HL-60/S4 treated with phorbol 12-myristate 13-acetate at 8.2 ng/mL for 4 days and 3 days (cell line): Measurements from ENCODE around the gene SP100.
"Not testable (repeated sequence)": the region's sequence is repeated elsewhere in the genome, so short reads cannot be mapped to it uniquely, and the experiment has no call there.

Experiments used
- in situ Hi-C: fragments of 300-500 bp; cut with MboI; formaldehyde crosslinking; loops from 2 replicates; pipeline ENCODE4 v1.15.0; 2022; ENCODE audit warnings: low sequenced_read_pairs

Gene SP100

GRCh38 chr2:230418341-230419016 is 2.5 kb downstream of the SP100 start:
- in situ Hi-C loops: no loop called here

- in situ Hi-C loops: no loop called here
Observed at GRCh38 chr2:230419181-230419580, 3.2 kb downstream of the SP100 start.

GRCh38 chr2:230422149-230422548 is 6.1 kb downstream of the SP100 start:
- in situ Hi-C loops: no loop called here

GRCh38 chr2:230423851-230424458 is 8.0 kb downstream of the SP100 start:
- in situ Hi-C loops: no loop called here

- in situ Hi-C loops: no loop called here
Observed at GRCh38 chr2:230425377-230425776, 9.4 kb downstream of the SP100 start.

- in situ Hi-C loops: no loop called here
Observed at GRCh38 chr2:230429513-230429912, 13.5 kb downstream of the SP100 start.

- in situ Hi-C loops: no loop called here
Observed at GRCh38 chr2:230430957-230431910, 15.2 kb downstream of the SP100 start.

- in situ Hi-C loops: no loop called here
Observed at GRCh38 chr2:230434677-230435324, 18.8 kb downstream of the SP100 start.

GRCh38 chr2:230435431-230435830 is 19.4 kb downstream of the SP100 start:
- in situ Hi-C loops: no loop called here

- in situ Hi-C loops: not testable (repeated sequence)
Observed at GRCh38 chr2:230439121-230439520, 23.1 kb downstream of the SP100 start.

- in situ Hi-C loops: no loop called here
Observed at GRCh38 chr2:230439590-230439989, 23.6 kb downstream of the SP100 start.

- in situ Hi-C loops: no loop called here
Observed at GRCh38 chr2:230441227-230441897, 25.4 kb downstream of the SP100 start.

GRCh38 chr2:230443541-230443940 is 27.5 kb downstream of the SP100 start:
- in situ Hi-C loops: no loop called here

GRCh38 chr2:230444832-230445231 is 28.8 kb downstream of the SP100 start:
- in situ Hi-C loops: no loop called here

GRCh38 chr2:230447036-230447435 is 31.0 kb downstream of the SP100 start:
- in situ Hi-C loops: no loop called here

- in situ Hi-C loops: no loop called here
Observed at GRCh38 chr2:230447455-230448451, 31.8 kb downstream of the SP100 start.

GRCh38 chr2:230449901-230450467 is 34.0 kb downstream of the SP100 start:
- in situ Hi-C loops: no loop called here

GRCh38 chr2:230453006-230453405 is 37.0 kb downstream of the SP100 start:
- in situ Hi-C loops: no loop called here
